ENCODE results near the gene HAPLN1.

DNA sequence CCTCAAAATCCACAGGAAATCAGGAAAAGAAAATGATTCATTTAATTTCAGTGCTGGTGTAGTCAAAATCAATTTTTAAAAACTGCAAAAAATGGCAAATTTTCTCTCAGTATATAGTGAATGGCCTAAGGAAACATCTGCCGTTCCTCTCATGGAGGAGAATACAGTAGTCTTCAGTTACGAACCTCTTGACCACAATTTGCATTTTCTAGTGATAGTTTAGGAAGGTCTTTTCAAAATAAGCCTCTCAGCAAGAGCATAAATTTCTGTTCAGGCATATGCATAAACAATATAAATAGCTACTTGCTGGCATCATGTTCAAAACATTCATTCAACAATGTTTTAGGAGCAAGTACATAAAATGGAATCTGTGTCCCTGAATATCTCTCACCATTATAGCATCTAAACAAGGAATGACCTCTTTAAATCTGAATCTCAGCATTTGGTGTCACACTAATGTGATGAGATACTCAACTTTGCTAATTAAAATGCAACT, 33.5 kb downstream of the HAPLN1 start:
- TF ChIP-seq, protein P1, sequence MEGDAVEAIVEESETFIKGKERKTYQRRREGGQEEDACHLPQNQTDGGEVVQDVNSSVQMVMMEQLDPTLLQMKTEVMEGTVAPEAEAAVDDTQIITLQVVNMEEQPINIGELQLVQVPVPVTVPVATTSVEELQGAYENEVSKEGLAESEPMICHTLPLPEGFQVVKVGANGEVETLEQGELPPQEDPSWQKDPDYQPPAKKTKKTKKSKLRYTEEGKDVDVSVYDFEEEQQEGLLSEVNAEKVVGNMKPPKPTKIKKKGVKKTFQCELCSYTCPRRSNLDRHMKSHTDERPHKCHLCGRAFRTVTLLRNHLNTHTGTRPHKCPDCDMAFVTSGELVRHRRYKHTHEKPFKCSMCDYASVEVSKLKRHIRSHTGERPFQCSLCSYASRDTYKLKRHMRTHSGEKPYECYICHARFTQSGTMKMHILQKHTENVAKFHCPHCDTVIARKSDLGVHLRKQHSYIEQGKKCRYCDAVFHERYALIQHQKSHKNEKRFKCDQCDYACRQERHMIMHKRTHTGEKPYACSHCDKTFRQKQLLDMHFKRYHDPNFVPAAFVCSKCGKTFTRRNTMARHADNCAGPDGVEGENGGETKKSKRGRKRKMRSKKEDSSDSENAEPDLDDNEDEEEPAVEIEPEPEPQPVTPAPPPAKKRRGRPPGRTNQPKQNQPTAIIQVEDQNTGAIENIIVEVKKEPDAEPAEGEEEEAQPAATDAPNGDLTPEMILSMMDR (conservative IDR thresholded peaks at IDR 0.05; ENCODE audit: low read depth, low read length), result no peak
- no peak for TF ChIP-seq EZH2 (IDR thresholded peaks at IDR 0.05; ENCODE audit: low read length, unreplicated experiment)

All from PC-3 (cell line).